ENCODE data around the gene HYAL1. TPM values are rescaled to one million over a fixed set of nuclear protein-coding genes. Genes with fewer than 3 reads are reported as not detected.
"Not testable (repeated sequence)": the region's sequence is repeated elsewhere in the genome, so short reads cannot be mapped to it uniquely, and the experiment has no call there.

HYAL1 gene
- total RNA-seq, 1 donor from 2014 or later = 6.7 TPM

DNA sequence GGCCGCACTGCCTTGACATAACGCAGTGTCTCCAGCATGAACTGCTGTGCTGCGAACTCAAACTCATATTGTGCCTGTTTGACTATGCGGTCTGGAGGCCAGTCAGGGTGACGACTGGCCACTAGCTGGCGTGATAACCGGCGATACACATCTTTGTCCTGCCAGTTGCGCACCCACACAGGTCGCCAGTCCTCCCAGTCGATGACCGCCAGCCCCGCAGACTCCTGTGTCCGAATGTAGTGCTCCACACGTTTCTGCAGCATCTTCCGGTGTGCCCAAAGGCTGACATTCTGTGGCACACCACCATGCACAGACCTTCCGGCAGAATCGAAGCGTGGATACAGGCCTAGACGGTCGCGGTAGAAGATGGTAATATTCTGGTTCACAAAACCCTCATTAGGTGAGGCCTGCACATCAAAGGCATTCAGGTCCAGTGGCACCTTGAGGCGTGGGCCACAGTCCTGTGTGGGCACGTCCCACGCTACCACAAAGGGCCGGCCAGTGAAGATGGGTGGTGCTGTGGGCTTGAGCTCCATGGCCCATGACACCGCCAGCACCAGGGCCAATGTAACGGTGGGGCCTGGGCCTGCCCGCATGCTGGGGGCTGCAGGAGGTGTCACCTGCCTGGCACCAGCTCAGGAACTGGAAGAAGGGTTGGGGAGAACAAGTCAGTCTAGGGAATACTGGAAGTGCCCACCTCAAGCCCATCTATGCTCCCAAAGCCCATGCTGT, 16.7 kb upstream of the HYAL1 start:
- peak in 1 of 2 donors; percentile 60 for DNase-seq (ENCODE audit: low read depth in 2 of 2)

DNA sequence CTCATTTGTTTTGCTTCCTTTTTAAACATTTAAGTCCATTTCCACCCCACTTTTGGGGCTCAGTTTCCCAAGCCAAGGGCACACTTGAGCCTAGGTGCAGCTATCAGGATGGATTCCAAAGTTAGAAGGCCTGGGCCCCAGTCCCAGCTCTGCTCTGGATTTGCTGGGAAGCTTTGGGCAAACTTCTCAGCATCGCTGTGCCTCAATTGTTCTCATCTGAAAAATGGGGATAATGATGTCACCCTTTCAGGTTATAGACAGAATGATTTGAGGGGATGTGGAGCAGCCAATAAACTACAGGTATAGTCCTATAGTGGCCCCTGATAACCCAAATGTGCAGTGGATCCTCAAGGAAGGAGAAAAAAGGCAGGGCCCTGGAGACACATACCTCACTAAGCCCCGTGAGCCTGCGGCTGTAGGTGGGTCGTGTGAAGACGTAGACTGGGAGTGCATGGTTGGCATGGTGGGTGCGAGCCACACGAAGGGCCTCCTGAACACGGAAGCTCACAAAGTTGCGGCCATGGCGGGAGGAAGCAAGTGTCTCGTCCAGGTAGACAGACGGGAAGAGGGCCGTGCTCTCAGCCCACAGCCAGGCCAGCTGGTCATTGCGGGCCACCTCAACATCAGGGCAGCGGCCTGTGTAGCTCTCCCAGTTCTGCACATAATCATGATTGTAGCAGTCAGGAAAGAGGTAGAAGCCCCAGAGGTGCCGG, 16.0 kb upstream of the HYAL1 start:
- DNase-seq (ENCODE audit: low read depth in 2 of 2) = no peak

DNA sequence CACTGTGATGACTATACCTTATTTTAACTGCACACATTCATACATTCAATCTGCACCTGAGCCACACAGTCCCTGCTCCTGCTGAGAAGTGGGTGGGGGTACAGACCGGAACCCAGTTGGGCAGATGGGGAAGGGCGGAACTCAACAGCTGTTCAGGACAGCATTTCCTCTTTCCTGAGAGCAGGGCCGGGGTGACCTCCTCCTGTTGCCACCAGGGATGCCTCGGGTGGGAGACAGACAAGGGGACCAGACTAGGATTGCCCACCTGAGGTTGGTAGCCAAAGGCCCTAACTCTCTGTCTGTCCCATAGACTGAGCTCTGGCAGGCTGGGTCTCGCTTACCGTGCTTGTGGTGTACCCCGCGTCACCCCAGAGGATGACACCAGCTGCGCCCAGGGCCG, 15.2 kb upstream of the HYAL1 start:
- no peak for DNase-seq (ENCODE audit: low read depth in 2 of 2)

DNA sequence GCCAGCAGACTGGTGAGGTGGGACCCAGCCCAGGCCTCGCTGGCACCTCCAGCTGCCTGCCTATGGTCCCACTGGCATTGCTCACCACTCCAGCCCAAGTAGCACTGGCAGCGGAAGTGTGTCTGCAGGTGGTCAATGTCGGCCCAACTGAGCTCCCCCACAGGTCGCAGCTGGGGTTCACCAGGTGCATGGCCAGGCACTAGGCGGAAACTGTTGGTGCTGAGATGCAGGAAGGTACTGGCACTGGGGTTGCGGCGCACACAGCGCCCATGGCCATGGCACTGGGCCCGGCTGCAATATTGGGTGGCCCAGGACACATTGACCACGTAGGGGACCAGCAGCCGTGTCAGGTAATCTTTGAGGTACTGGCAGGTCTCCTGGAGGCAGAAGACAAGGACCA, 14.8 kb upstream of the HYAL1 start:
- no peak for DNase-seq (ENCODE audit: low read depth in 2 of 2)

DNA sequence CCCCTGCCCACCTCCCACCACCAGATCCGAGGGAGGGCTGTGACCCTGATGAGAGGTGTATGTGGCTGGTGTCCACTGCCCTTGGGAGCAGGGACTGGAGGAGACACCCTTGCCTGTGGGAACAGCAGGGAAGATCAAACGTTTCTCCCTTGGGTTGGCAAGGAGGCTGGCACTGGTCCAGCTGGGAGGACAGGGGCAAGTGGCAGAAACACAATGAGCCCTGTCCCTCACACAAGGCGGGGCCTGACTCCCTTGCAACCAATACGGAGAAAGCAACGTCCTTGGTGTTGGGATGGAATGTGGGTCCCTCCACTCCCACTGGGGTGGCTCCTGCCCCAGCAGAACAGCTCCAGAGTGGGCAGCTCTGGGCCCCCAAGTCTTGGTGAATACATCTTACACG, 13.9 kb upstream of the HYAL1 start:
- no peak for DNase-seq (ENCODE audit: low read depth in 2 of 2)

DNA sequence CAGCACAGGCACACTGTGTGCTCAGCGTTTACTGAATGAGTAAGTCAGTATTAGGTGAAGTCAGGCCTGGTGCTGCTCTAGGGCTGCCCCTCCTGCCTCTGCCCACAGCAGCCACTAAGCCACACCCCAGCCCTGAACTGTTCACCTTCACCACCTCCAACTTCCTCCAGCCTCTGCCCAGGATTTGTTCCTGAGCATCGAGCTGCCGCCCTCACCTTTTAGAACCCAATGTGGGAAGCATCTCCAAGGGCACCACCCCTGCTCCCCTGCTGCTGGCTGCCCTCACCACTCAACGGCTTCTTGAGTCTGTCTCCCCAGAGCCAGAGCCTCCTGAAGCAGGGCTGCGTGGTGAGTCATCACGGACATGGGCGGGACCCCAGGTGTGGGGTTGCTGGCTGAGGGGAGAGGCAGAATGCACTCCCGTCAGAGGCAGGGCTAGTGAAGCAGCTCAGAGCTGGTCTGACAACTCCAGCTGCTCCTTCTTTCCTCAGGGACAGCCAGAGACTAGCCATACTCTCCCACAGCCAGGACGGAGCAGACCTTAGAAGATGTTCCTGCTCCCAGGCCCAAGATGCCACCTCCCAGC, 13.4 kb upstream of the HYAL1 start:
- DNase-seq (ENCODE audit: low read depth in 2 of 2) = peak in 1 of 2 donors; percentile 62

GRCh38 chr3:50314816-50315215, 11.4 kb upstream of the HYAL1 start:
- no peak for DNase-seq (ENCODE audit: low read depth in 2 of 2)

GRCh38 chr3:50314342-50314741, 11.0 kb upstream of the HYAL1 start:
- DNase-seq (ENCODE audit: low read depth in 2 of 2) = no peak

DNA sequence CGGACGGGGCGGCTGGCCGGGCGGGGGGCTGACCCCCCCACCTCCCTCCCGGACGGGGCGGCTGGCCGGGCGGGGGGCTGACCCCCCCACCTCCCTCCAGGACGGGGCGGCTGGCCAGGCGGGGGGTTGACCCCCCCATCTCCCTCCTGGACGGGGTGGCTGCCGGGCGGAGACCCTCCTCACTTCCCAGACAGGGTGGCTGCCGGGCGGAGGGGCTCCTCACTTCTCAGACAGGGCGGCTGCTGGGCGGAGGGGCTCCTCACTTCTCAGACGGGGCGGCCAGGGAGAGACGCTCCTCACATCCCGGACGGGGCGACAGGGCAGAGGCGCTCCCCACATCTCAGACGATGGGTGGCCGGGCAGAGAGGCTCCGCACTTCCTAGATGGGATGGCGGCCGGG, 8.7 kb upstream of the HYAL1 start:
- DNase-seq (ENCODE audit: low read depth in 2 of 2) = not testable (repeated sequence)

DNA sequence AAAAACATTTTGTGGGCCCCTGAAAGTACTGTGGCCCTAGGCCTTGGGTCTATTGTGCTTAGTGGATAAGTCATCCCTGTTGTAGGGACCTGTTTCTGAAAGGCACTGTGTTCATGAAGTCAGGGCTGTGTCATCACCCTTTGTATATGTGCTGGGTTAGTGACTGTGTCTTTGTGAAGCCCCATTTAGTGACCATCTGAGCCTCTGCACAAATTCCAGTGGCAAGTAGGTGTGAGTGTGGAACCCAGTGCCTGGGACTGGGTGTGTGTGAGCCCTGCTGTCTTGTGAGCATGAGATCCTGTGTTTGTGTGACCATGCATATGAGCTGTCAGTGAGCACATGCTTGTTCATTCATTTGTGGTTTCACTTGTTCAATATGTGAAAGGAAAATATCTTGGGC, 1.2 kb upstream of the HYAL1 start:
- DNase-seq (ENCODE audit: low read depth in 2 of 2) = no peak

GRCh38 chr3:50302095-50303012, 1.0 kb downstream of the HYAL1 start:
- DNase-seq (ENCODE audit: low read depth in 2 of 2) = no peak

DNA sequence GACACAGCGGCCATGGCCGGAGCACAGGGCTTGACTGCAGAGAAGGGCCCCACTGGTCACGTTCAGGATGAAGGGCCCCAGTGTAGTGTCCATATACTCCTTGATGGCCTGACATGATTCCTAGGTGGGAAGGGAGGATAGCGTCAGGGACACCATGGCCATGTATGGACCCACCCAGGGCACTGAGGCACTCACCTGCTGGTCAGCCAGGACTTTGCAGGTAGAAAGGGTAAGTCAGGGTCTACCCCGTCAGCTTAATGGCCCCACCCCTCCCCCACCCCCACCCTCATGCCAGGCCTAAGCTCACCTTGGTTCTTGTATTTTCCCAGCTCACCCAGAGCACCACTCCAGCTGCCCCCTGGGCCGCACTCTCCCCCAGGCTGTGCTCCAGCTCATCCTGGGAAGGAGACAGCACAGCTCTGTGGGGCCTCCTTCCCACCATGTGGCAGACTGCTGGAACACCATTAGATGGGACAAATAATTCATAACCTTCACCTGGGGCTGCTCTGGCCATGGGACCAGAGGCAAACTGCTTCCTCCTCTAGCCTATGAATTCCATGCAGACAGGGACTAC, 2.6 kb downstream of the HYAL1 start:
- DNase-seq (ENCODE audit: low read depth in 2 of 2) = no peak

- DNase-seq (ENCODE audit: low read depth in 2 of 2) = peak in 1 of 2 donors; percentile 69
These were observed 3.3 kb downstream of the HYAL1 start for GRCh38 chr3:50299929-50300680.

GRCh38 chr3:50299638-50299928, 3.8 kb downstream of the HYAL1 start:
- no peak for DNase-seq (ENCODE audit: low read depth in 2 of 2)

DNA sequence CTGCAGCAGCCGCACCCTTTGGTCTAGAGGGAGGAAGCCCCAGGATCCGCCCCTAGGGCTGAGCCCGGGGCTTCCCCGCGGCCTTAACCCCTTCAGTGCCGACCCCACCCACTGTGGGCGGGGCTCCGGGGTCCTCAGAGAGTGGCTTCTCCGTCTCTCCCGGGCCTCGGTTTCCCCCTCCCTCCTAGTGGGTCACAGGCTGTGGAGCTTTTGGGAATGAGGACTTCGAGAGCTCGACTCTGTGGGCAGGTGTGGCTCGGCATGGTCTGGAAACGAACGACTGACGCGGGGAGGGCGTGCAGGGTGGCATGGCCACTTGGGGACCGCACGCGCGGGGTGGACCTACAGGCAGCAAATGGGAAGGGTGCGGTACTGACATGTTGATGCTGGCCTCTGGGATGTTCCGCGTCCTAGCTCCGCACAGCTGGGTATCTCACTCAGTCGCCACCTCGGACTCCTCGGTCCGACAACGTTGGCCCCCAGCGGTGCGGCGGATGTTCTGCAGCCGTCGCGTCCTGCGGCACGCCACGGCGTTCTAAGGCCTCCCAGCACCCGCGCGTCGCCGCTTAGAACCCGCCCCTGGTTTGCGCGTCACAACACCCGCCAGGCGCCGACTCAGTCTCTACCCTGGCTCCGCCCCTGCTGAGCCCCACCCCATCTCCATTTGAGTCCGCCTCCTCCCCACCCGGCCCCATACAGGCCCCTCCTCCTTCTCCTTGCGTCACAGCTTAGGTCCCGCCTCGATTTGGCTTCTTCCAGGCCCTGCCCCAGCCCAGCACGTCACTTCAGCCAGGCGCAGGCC, 4.3 kb downstream of the HYAL1 start, which contains the start of the genes HYAL3 and NAA80:
TSS of gene HYAL3 (minus strand) at position 570 of the 802 bp plus-strand sequence. CDS start 3,803 bp downstream, outside the sequence.
TSS of gene NAA80 (minus strand) at position 570 of the 802 bp plus-strand sequence. CDS start 1,942 bp downstream, outside the sequence.
- peak; percentile 99 to 100 for DNase-seq (ENCODE audit: low read depth in 2 of 2)

DNA sequence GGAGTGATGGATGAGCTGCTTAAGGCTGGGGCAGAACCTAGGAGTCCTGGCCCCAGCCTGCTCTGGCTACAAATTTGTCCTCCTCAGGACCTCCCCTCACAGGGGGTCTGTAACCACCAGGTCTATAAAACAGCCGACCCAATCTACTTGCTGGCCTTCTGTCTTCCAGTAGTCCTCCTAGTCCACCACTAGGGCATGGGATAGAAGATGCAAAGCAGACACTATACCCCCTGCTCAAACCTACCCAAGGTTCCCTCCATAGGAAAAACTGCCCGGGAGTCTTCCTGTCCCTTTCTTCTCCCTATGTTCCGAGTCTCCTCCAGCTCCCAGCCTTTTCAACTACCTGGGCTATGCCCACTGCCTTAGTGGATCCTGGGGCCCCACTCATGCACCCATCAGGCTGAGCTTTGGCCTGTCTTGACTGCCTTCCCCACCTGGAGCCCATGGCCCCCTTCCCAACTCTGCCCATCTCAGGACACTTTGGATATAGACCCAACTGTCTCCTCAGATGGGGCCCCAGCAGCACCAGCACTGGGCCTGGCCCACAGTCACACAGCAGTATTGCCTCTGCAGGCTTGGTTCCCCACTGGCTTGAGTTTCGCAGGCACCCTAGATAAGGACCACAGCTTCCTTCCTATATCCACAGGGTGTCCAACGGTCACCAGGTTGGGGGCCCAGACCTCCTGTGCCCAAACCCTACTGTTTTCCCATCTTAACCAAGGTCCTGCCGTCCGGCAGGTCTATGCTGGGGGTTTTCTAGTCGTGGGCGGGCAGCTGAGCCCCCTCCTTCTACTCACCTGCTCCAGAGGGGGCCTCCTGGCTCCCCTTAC, 5.3 kb downstream of the HYAL1 start:
- DNase-seq (ENCODE audit: low read depth in 2 of 2) = no peak

DNA sequence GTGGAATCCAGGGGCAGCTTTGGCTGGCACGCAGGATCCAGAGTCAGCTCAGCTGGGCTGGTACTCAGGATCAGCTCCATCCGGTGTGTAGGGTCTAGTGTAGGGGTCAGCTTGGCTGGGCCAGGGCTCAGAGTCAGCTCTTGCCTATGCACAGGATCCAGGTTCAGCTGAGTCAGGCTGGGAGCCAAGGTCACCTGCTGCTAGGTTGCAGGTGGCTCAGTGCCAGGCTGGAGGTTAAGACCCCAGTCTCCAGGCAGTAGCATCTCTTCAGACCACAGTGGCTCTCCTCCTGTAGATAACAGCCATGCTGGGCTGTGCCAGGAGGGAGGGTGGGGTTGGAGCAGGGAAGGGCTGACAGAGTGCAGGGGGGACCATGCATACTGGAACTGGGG, 6.0 kb downstream of the HYAL1 start:
- no peak for DNase-seq (ENCODE audit: low read depth in 2 of 2)

GRCh38 chr3:50296721-50297383, 6.5 kb downstream of the HYAL1 start:
- no peak for DNase-seq (ENCODE audit: low read depth in 2 of 2)
